Suprapubic skin (tissue), 4 donors: ENCODE results near the gene ZNF518A.

Experiments
- POLR2A ChIP-seq, 2 donors: fragments of 450-650 bp; IDR thresholded peaks; one replicate each; pipeline ENCODE4 v1.6.1; 2017; ENCODE audit warnings: antibody characterized with exemption in 2 of 2, mild to moderate bottlenecking in 2 of 2, moderate library complexity in 2 of 2
- POLR2AphosphoS5 ChIP-seq, 3 donors: sonication (generic); formaldehyde crosslinking; IDR thresholded peaks; one replicate each; pipeline ENCODE4 v1.6.1; 2017; ENCODE audit warnings: antibody characterized with exemption in 3 of 3
- TF ChIP-seq, protein P1 (sequence below), 2 donors: fragments of 200-600 bp in 1 of 2; fragments of 450-650 bp in 1 of 2; sonication (generic) in 1 of 2; IDR thresholded peaks; one replicate each; pipeline ENCODE4 v1.5.1; 2016 to 2019; ENCODE audit warnings: antibody characterized with exemption in 2 of 2, mild to moderate bottlenecking in 1 of 2, moderate library complexity in 1 of 2

DNA sequence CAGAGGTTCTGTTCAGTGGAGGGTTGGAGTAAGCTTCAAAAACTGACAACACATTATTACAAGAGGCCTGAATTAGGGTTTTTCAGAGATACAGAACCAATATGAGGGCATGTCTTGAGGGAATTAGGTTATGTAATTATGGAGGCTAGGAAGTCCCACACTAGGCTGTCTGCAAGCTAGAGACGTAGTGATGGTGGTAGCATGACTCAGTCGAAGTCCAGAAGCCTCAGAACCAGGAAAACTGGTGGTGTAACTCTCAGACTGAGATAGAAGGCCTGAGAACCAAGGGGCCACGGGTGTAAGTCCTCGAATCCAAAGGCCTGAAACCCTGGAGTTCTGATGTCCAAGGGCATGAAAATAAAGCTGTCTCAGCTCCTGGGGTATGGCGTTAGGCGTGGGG lies 35.6 kb downstream of the ZNF518A start:
- TF ChIP-seq, protein P1, sequence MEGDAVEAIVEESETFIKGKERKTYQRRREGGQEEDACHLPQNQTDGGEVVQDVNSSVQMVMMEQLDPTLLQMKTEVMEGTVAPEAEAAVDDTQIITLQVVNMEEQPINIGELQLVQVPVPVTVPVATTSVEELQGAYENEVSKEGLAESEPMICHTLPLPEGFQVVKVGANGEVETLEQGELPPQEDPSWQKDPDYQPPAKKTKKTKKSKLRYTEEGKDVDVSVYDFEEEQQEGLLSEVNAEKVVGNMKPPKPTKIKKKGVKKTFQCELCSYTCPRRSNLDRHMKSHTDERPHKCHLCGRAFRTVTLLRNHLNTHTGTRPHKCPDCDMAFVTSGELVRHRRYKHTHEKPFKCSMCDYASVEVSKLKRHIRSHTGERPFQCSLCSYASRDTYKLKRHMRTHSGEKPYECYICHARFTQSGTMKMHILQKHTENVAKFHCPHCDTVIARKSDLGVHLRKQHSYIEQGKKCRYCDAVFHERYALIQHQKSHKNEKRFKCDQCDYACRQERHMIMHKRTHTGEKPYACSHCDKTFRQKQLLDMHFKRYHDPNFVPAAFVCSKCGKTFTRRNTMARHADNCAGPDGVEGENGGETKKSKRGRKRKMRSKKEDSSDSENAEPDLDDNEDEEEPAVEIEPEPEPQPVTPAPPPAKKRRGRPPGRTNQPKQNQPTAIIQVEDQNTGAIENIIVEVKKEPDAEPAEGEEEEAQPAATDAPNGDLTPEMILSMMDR (IDR thresholded peaks at IDR 0.05) = no peak
- TF ChIP-seq POLR2AphosphoS5 (IDR thresholded peaks at IDR 0.05) (no peak), POLR2A (IDR thresholded peaks at IDR 0.05) (no peak)
